CD4-positive, alpha-beta T cell treated with Interferon gamma for 1 hour (primary cell): ENCODE data around the gene TCEAL7.

Experiments
- DNase-seq: peaks from one replicate; pipeline ENCODE4 v3.0.0-alpha.2; 2020

The TCEAL7 gene

DNA sequence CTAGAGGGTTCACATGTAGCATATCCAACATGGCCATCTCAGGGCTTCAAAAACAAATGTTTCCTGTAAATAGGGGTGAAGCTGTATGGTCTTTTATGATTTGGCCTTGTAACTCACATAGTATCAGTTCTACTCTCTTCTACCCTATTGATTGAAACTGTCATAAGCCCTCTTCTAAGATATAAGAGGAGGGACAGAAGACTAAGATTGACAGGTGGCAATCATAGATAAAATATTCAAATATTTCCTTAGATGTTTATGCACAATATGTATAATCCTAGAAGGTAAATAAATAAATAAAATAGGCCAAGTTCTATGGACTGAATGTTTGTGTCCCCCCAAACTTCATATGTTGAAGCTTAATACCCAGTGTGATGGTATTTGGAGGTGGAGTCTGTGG lies 39.4 kb downstream of the TCEAL7 start:
- no peak for DNase-seq

DNA sequence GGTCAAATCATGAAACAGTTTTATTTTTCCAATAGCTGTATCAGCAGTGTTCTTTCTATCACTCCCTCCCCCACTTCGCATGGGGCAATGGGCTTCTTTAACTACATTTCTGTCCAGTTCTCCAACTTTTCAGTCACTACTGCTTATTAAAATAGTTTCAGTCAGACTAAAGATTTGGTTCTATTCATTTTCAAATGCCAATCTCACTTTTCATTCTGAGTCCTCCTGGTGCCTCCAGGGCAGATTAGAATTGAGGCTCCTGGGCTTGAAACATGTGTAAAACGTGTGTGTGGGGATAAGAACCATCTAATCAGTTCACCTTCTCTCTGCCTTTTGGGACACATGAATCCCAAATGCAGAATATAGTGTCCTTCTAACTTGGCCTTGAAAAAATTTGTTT lies 42.8 kb downstream of the TCEAL7 start:
- DNase-seq, result no peak

DNA sequence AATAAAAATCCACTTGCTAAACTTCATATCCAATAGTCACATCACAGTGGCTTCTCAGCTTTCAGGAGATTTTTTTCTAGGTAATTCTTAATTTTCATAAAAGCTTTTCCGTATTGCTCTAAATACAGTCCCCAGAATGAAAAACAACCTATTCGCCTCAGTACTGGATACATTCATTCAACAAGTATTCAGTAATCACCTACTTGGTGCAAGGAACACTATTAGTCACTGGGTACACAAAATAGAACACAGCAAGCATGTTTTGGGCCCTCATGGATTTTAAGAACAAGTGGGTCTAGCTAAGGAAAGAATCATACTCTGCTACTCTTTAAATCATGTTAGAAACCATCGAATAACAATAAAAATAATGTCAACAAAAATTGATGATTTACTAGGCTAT lies 43.5 kb downstream of the TCEAL7 start:
- no peak for DNase-seq

DNA sequence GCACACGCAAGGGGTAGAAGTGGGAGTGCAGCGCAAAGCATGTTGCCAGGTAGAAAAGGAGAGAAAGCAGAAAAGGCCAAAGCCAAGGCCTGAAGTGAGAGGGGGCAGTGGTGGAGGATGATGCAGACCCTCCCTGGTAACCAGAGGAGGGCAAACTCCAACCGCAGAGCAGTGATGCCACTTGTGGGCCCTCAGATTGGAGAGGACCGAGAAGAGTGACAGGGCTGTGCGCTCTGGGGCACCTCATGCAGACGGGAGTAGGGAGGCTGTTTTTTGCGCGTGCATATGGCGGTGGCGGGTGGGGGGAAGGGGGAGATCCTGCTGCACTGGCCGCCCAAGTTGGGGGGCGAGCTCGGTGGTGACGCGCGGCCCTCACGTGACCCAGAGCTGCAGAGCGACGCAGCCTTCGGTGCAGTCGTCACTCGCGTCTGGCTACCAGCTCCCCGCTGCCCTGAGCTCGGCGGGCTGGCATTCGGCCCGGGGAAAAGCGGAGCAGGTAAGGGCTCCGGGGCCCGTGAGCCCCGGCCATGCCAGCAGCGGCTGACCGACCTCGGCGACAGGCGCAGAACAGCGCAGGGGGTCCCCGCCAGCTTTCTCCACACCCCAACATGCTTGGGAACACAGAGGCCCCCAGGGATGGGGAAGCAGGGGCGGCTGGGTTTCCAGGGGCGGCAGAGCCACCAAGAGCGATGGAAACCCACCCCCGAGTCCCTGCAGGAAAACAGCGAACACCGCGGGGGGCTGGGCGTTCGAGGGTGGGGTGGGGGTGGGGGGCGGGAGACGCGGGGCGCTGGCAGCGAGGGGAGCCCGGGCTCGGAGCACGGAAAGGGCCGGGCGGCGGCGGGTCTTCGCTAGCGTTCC lies 46.3 kb downstream of the TCEAL7 start, which contains the start of gene BEX3:
TSS of gene BEX3 (plus strand) at position 421 of the 861 bp plus-strand sequence. CDS start 984 bp downstream, outside the sequence.
- DNase-seq, result peak; percentile 48

DNA sequence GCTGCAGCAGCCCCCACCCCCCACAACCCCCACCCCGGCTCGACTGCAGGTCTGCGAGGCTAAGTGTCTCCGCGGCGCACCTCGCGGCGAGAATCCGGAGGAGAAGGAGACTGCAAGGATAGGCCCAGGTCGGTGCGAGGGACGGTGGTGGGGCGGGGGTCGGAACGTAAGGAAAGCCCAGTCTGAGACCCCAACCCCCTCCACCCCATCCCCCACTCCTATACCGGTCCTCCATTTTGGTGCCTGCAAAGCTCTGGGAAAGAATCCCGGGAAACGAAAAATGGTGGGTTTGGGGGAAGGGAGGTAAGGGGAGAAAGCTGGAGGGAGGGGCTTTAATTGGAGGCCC lies 46.9 kb downstream of the TCEAL7 start:
- DNase-seq, result no peak

DNA sequence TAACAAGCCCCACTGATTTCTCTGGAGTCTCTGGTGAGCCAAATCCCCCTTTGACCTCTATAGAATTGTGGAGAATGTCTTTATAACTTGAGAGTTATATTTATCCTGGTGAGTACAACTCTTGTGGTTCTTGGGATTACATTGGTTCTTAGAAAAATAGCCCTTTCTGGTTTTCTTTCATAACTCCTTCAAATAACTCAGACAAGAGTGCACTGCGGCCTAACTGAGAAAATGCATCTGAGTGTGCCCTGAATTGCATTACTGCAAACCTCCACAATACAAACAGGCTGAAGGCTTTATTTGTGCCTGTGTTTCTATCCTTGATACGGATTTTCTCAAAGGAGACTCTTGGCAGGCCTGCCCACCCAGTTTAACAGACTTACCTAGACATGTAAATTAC lies 49.0 kb downstream of the TCEAL7 start:
- no peak for DNase-seq
